Smooth muscle cell (in vitro differentiated cells): ENCODE measurements around the gene ABCA2. TPM values are rescaled to one million over a fixed set of nuclear protein-coding genes. Genes with fewer than 3 reads are reported as not detected.

Experiments used
- DNase-seq: peaks from one replicate; lab custom pipeline; 2025; ENCODE audit not compliant: unreplicated experiment; lab: John Stamatoyannopoulos, UW
- H2AFZ ChIP-seq: fragments of 200-600 bp; sonication (generic); 2 replicates; pipeline ENCODE4 v1.6.0; 2016; ENCODE audit warnings: antibody characterized with exemption, low read depth, mild to moderate bottlenecking
- H3F3A ChIP-seq: fragments of 200-600 bp; sonication (generic); 2 replicates; pipeline ENCODE4 v1.6.0; 2017; ENCODE audit warnings: antibody characterized with exemption, low read depth
- H3K27ac ChIP-seq: fragments of 200-600 bp; sonication (generic); 2 replicates; pipeline ENCODE4 v1.5.1; 2016; ENCODE audit warnings: low read depth, mild to moderate bottlenecking
- H3K27me3 ChIP-seq: fragments of 200-600 bp; sonication (generic); 2 replicates; pipeline ENCODE4 v1.6.1; 2016; ENCODE audit warnings: low read depth, mild to moderate bottlenecking
- H3K36me3 ChIP-seq: fragments of 200-600 bp; sonication (generic); 2 replicates; pipeline ENCODE4 v1.5.1; 2016; ENCODE audit warnings: low read depth
- H3K4me1 ChIP-seq: fragments of 200-600 bp; sonication (generic); 2 replicates; pipeline ENCODE4 v1.5.1; 2016; ENCODE audit warnings: low read depth
- H3K4me2 ChIP-seq: fragments of 200-600 bp; sonication (generic); 2 replicates; pipeline ENCODE4 v1.6.0; 2016; ENCODE audit warnings: mild to moderate bottlenecking
- H3K4me3 ChIP-seq: fragments of 200-600 bp; sonication (generic); 2 replicates; pipeline ENCODE4 v1.5.1; 2016; ENCODE audit warnings: mild to moderate bottlenecking
- H3K79me2 ChIP-seq: fragments of 200-600 bp; sonication (generic); 2 replicates; pipeline ENCODE4 v1.6.0; 2016; ENCODE audit warnings: low read depth, mild to moderate bottlenecking
- H3K9ac ChIP-seq: fragments of 200-600 bp; sonication (generic); 2 replicates; pipeline ENCODE4 v1.6.0; 2016; ENCODE audit warnings: low read depth
- H3K9me3 ChIP-seq: fragments of 200-600 bp; sonication (generic); replicated peaks from 2 replicates; pipeline ENCODE4 v1.5.1; 2016; ENCODE audit warnings: low read depth
- H4K20me1 ChIP-seq: fragments of 200-600 bp; sonication (generic); 2 replicates; pipeline ENCODE4 v1.6.0; 2016; ENCODE audit warnings: low read depth
- WGBS: methylation state at CpG from one replicate; pipeline ENCODE4 v1.1.7; 2016; ENCODE audit warnings: low lambda C conversion rate; 5-methylcytosine and 5-hydroxymethylcytosine counted together
- polyA plus RNA-seq: library from polyadenylated mRNA; unstranded; fragments of >200 nt; fragmentation: Nextera tagmentation; extraction: Ambion mirVana; gene quantifications from 2 replicates; pipeline ENCODE4 v1.2.1, GENCODE V29; 2016
- total RNA-seq: library from RNA; depleted of rRNA; stranded (reverse); fragments of >200 nt; gene quantifications from 2 replicates; pipeline ENCODE4 v1.2.3, GENCODE V29; 2014
- TF ChIP-seq, protein P1 (sequence below): fragments of 200-600 bp; sonication (generic); IDR thresholded peaks from 2 replicates; pipeline ENCODE4 v1.5.1; 2017; ENCODE audit warnings: borderline replicate concordance, mild to moderate bottlenecking, antibody characterized with exemption; ENCODE audit not compliant: insufficient read depth, poor library complexity, severe bottlenecking

Gene ABCA2
- total and polyA plus RNA-seq, 2 experiments from 2014 or later = 15.9 to 26.2 TPM

DNA sequence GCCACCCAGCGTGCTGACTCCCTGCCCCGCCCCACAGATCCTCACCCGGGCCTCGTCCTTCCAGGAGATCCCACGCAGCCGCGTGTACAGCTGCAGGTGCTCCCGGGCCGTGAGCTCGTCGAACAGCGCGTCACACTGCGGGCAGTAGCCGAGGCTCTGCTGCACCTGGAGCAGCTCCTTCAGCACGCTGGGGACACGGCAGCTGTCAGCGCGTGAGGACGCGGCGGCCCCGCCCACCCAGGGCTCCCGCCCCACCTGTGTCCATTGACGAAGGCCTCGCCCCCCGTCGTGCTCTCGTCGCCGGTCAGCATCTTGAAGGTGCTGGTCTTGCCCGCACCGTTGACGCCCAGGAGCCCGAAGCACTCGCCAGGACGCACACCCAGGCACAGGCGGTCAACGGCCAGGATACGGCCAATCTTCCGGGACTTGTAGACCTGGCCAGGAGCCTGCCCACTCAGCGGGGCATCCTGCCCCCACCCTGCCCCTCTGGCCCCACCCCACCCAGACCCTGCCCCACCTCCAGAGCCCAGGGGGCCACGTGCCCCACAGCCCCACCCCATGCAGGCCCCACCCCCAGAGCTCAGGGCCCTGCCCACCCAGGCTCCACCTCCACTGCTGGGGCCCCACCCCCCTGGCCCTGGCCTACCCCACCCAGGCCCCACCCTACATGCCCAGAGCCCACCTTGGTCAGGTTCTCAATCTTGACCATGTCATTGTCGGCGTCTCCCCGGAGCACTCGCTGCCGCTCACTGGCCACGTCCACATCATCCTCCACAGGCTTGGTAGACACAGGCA, 17.9 kb downstream of the ABCA2 start:
- H3K36me3 ChIP-seq = no peaks in the 10 kb centered on the region
- TF ChIP-seq, protein P1, sequence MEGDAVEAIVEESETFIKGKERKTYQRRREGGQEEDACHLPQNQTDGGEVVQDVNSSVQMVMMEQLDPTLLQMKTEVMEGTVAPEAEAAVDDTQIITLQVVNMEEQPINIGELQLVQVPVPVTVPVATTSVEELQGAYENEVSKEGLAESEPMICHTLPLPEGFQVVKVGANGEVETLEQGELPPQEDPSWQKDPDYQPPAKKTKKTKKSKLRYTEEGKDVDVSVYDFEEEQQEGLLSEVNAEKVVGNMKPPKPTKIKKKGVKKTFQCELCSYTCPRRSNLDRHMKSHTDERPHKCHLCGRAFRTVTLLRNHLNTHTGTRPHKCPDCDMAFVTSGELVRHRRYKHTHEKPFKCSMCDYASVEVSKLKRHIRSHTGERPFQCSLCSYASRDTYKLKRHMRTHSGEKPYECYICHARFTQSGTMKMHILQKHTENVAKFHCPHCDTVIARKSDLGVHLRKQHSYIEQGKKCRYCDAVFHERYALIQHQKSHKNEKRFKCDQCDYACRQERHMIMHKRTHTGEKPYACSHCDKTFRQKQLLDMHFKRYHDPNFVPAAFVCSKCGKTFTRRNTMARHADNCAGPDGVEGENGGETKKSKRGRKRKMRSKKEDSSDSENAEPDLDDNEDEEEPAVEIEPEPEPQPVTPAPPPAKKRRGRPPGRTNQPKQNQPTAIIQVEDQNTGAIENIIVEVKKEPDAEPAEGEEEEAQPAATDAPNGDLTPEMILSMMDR = no peak
- WGBS = 98% methylated on average over 21 of the region's 49 CpGs
- no peaks in the 10 kb centered on the region for H3K27me3 ChIP-seq
- no peak overlapping the region for H3K27ac ChIP-seq
- no peak overlapping the region for H2AFZ ChIP-seq
- H4K20me1 ChIP-seq = no peaks in the 10 kb centered on the region
- no peaks in the 10 kb centered on the region for H3K79me2 ChIP-seq
- no peaks in the 10 kb centered on the region for H3K9me3 ChIP-seq
- no peak for DNase-seq
- no peak overlapping the region for H3K9ac ChIP-seq
- H3K4me2 ChIP-seq = no peak overlapping the region
- H3F3A ChIP-seq = no peaks in the 10 kb centered on the region
- H3K4me1 ChIP-seq = no peaks in the 10 kb centered on the region
- H3K4me3 ChIP-seq = no peak overlapping the region

DNA sequence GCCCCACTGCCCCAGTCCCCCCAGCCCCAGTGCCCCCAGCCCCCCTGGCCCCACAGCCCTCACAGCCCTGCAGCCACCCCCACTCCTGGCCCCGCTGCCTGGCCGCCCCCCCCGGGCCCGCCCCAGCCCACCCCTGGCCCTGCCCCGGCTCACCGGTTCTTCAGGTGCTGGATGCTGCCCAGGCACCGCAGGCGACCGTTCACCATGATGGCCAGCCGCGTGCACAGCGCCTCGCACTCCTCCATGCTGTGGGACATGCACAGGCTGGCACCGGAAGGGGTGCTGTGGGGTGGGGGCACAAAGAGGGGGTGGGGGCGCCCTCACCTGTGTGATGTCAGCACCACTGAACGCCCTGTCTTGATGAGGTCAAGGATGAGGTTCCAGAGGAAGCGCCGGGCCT, 18.8 kb downstream of the ABCA2 start:
- Histone ChIP-seq H3K4me2 (no peak overlapping the region), H3K9ac (no peak overlapping the region), H3K4me1 (no peaks in the 10 kb centered on the region), H3F3A (no peaks in the 10 kb centered on the region), H3K79me2 (no peaks in the 10 kb centered on the region), H3K27me3 (no peaks in the 10 kb centered on the region), H4K20me1 (no peaks in the 10 kb centered on the region), H2AFZ (no peak overlapping the region), H3K4me3 (no peak overlapping the region), H3K27ac (no peak overlapping the region), H3K9me3 (no peaks in the 10 kb centered on the region), H3K36me3 (no peaks in the 10 kb centered on the region)
- DNase-seq = no peak
- 91% methylated on average over 7 of the region's 18 CpGs for WGBS
- TF ChIP-seq, protein P1 = no peak

GRCh38 chr9:137008312-137008711, 19.7 kb downstream of the ABCA2 start:
- WGBS = 88% methylated on average over 20 of the region's 22 CpGs
- no peaks in the 10 kb centered on the region for H3K79me2 ChIP-seq
- TF ChIP-seq, protein P1 = no peak
- H3K27ac ChIP-seq = no peak overlapping the region
- no peaks in the 10 kb centered on the region for H3K4me1 ChIP-seq
- H3K36me3 ChIP-seq = no peaks in the 10 kb centered on the region
- DNase-seq = no peak
- no peak overlapping the region for H3K4me2 ChIP-seq
- no peaks in the 10 kb centered on the region for H3K9me3 ChIP-seq
- no peaks in the 10 kb centered on the region for H4K20me1 ChIP-seq
- H2AFZ ChIP-seq = no peak overlapping the region
- no peaks in the 10 kb centered on the region for H3F3A ChIP-seq
- no peak overlapping the region for H3K9ac ChIP-seq
- H3K4me3 ChIP-seq = no peak overlapping the region
- no peaks in the 10 kb centered on the region for H3K27me3 ChIP-seq

- Histone ChIP-seq H3K4me2 (no peak overlapping the region), H3K27ac (no peak overlapping the region), H3K9me3 (no peaks in the 10 kb centered on the region), H3K79me2 (no peaks in the 10 kb centered on the region), H3F3A (no peaks in the 10 kb centered on the region), H4K20me1 (no peaks in the 10 kb centered on the region), H3K9ac (no peak overlapping the region), H2AFZ (no peak overlapping the region), H3K4me3 (no peak overlapping the region), H3K36me3 (no peaks in the 10 kb centered on the region), H3K4me1 (no peaks in the 10 kb centered on the region), H3K27me3 (no peaks in the 10 kb centered on the region)
- WGBS = 91% methylated on average over 11 of the region's 13 CpGs
- no peak for DNase-seq
- TF ChIP-seq, protein P1 = no peak
These were observed 20.2 kb downstream of the ABCA2 start for GRCh38 chr9:137007816-137008270.
